ENCODE measurements around the gene SUGCT. TPM values are rescaled to one million over a fixed set of nuclear protein-coding genes. Genes with fewer than 3 reads are reported as not detected.

Gene SUGCT
- total RNA-seq, 1 donor from 2014 or later, result 1.2 TPM

DNA sequence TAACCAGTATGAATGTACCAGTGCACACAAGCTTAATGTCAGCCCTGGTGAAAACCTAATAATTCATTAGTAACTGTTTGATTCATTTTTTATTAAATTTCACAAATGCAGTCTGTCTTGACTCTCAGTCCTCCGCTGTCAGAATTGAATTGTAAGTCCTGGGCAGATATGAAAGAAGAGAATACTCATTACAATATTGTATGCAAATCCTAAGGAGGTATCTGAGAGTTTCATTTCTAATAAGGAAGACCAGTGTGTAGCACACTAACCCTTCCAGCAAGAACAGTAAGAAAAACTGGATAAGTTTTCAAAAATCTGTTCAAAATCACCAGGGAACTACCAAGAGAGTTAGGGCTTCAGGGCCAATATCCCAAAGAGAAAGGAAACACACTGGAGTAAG lies 652.1 kb downstream of the SUGCT start:
- no peak for DNase-seq (ENCODE audit: low spot score in 2 of 2)
- FAIRE-seq, result no peak

DNA sequence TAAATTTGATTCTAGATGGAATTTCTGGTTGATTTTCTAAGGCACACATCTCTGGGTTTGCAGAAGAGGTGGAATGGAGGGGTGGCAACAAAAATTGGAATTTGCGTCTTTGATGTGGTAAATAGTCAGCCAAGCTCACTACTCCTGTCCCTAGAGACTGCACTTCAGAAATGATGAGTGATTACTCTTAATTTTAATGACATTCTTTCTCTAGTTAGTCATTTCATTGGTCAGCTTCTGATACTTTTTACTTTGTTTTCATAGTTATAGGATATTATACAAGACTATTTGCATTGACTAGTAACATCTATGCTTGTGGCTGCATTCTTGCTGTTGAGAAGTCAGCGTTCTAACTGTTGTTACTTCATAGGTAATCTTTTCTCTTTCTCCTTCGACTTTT lies 658.3 kb downstream of the SUGCT start:
- DNase-seq (ENCODE audit: low spot score in 2 of 2) (no peak), FAIRE-seq (no peak)

DNA sequence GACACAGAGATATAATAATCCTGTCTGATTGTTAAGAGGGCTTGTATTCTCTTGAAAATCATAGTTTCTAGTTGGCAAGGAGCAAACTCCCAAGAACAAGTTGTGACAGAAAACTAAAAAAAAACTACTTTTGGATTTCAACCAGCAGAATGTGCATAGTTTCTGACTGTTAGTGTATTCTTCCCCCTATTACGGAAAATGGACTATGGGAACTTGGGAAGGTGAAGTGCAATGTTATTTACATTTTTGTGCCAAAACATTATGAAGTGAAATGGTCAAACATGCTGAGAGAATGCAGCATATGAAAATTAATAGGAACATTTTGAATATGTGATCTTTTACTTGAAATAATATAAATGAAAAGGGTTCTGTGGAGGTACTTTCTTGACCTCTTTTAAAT lies 660.8 kb downstream of the SUGCT start:
- DNase-seq (ENCODE audit: low spot score in 2 of 2), result no peak
- no peak for FAIRE-seq

DNA sequence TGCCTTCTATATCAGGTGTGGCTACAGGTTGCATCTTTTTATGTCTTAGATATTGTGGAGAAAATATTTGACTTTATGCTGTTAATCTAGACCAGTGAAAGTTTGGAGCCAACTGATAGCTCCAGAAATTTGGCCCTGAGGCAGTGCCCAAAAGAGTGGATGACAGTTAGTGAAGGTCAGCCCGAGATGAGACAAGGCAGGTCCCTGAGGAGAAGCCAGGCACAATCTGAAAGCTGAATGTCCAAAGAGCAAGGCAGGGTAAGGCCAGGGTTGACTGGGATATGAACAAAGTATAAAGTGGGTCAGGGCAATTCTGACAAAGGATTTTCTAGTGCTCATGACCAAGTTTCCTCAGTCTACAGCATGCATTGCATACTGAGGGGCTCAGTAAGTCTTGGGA lies 661.9 kb downstream of the SUGCT start:
- DNase-seq (ENCODE audit: low spot score in 2 of 2), result no peak
- no peak for FAIRE-seq

DNA sequence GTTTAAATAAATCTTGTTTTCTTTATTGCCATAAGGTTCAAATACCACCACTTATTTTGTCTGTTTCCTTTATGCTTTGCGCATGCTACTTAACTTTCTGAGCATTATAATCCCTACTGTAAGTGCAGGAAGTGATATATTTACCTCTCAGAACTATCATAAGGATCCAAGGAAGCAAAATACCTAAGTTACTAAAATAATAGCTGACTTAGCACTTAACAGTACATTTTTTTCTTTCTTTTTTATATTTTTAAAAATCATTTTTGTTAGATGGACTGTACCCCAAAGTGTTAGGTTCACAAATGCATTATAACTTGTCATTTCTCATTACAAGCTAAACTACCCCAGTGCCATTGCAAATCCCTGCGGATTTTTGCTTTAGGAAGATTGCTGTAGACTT lies 663.8 kb downstream of the SUGCT start:
- no peak for FAIRE-seq
- no peak for DNase-seq (ENCODE audit: low spot score in 2 of 2)

DNA sequence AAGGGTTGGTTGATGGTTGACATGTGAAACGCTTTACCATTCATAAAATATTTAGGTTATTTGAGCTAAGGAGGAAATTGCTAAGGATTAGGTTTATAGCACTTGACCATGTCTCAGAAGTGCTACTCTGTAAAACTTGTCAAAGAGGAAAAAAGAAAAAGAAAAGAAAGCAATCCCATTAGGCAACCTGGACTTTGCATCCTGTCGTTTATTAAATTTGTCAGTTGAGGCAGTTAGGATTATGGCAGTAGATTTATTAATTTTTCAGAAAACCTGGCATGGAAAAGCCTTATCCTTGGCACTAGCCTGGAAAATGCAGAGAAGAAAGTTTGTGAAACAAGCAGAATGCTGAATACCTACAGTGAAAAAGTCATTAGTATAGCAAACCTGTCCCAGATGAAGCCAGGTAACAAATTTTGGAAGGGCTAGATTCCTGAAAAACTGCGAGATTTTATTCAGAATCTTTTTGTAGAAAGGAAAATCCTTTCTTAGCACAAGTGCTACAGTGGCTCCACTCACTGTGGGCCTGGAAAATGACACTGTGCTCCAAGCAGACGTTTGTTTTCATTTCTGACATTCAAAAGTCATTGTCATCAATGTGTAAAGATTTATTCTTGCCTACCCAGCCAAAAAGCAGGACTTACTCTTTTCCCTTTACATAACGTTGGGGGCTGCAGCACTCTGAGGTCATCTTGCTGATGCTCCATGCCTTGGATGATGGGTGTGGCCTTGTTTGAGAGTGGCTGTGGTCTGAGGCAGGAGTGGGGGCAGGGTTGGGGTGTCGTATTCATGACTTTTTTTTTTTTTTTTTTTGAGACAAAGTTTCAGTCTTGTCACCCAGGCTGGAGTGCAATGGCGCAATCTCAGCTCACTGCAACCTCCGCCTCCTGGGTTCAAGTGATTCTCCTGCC lies 664.9 kb downstream of the SUGCT start:
- DNase-seq (ENCODE audit: low spot score in 2 of 2), result no peak
- no peak for FAIRE-seq

DNA sequence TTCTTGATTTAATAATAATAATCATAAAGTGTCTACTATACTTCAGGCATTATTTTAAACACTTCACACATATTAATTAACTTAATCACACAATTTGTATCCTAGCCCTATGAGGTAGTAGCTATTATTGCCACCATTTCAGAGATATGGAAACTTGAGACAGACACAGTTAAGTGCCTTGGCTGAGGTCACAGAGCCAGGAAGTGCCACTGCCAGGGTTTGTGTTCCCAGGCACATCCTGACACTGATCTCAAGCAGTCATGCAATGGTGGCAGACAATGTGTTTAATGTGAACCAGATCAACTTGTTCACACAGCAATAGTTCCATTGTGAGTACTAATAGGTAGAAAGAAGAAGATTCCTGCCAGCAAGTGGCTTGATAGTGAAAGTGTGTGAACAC lies 666.0 kb downstream of the SUGCT start:
- DNase-seq (ENCODE audit: low spot score in 2 of 2) (no peak), FAIRE-seq (no peak)

DNA sequence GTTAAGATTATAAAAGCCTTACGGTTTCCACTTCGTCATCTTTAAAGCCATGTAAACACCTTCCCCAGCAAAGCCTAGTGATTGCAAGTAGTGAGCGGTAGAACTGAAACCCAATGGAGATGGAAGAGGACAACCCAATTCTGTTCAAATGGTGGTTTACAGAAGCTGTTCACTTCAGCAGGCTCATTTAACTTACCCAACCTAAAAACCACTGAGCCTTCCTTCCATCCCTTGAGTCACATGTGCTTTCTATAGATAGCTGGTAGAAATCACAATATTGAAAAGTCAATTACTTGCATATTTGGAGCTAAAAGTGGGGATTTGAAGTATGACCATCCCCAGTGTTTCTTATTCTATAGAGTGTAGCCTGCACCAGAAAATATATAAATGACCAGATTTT lies 667.7 kb downstream of the SUGCT start:
- DNase-seq (ENCODE audit: low spot score in 2 of 2), result no peak
- no peak for FAIRE-seq

DNA sequence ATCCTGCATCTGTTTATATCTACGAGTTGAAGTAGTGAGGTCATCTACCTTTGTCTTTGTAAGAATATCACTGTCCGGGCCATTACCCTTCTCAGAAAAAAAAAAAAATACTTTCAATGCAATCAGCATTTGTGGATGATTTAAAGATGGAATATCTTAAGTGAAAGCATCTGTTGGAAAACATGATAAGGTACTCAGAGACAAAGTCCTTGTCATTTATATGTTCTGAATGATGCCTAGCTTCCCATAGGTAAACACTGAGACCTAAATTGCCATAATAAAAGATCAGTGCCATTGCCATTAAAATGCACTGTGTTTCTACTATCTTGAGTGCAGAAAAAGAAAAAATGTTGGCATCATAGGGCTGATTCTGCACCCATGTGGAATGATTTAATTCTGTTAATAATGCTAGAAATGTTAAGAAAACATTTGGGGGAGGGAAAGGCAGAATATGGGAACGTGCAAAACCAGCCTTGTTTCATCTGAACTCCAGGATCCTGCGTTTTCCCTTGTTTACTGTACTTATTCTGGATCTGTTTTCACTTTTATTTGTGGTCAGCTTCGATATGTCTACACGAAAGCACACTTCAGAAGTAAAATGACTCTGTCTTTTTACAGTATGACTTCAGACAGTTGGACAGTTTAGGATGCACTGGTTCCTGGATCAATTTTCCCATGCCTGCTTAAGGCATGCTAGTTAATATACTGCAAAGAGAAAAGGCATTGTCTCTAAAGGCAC lies 669.8 kb downstream of the SUGCT start:
- no peak for FAIRE-seq
- no peak for DNase-seq (ENCODE audit: low spot score in 2 of 2)

DNA sequence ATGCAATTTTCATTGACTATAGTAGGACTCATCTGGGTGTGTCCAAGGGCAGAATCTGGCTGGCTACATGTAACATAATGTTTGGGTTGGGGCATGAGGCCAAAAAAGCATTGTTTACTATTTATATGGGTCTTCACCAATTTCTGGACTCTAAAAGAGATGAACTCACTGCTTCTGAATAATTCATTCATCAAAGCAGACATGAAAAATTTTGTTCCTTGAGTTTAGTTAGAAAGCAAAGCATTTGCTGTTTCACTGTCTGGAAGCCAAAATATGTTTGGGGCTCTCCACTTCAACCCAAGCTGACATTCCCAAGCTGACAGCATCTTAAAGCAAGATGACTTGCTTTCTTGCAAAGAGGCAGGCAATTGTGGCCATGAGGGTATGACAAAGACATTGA lies 670.6 kb downstream of the SUGCT start:
- FAIRE-seq (no peak), DNase-seq (ENCODE audit: low spot score in 2 of 2) (no peak)

DNA sequence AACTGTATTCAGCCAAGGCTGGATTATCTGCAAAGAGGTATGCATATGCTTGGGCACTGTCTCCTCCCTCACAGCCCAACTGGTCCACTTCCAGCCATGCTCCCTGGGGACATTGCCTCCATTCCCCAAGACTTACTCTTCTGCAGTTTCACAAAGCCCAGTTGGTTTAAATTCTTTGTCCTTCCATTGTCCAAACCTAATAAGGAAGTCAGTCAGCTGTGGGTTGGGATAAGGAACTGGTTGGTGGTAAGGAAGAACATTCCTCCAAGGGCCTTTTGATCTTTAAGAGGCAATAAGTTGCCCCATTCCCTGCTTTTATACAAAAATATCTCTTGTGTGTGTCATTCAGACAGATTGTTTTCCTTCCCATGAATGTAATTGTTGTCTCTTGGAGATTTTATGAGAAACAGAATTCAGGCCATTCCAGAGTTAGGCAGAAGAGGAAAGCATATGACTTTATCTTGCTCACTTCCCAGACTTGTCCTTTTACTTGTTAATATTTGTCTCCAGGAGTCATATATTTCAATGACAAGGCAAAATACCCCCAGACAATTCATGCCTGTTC lies 673.7 kb downstream of the SUGCT start:
- FAIRE-seq (no peak), DNase-seq (ENCODE audit: low spot score in 2 of 2) (no peak)

DNA sequence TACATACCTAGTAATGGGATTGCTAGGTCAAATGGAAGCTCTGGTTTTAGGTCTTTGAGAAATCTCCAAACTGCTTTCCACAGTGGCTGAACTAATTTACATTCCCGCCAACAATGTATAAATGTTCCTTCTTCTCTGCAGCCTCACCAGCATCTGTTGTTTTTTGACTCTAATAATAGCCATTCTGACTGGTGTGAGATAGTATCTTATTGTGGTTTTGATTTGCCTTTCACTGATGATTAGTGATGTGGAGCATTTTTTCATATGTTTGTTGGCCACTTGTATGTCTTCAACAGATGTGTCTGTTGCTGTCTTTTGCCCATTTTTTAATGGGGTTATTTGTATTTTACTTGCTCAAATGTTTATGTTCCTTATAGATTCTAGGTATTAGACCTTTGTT lies 675.5 kb downstream of the SUGCT start:
- DNase-seq (ENCODE audit: low spot score in 2 of 2) (no peak), FAIRE-seq (no peak)

DNA sequence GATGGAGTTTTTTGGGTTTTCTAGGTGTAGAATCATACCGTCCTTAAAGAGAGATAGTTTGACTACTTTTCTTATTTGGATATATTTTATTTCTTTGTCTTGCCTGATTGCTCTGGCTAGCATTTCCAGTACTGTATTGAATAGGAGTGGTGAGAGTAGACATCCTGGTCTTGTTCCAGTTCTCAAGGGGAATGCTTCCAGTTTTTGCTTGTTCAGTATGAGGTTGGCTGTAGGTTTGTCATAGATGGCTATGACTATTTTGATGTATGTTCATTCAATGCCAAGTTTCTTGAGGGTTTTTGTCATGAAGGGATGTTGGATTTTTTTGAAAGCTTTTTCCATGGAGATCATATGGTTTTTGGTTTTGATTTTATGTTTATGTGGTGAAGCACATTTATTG lies 676.9 kb downstream of the SUGCT start:
- FAIRE-seq (no peak), DNase-seq (ENCODE audit: low spot score in 2 of 2) (no peak)

DNA sequence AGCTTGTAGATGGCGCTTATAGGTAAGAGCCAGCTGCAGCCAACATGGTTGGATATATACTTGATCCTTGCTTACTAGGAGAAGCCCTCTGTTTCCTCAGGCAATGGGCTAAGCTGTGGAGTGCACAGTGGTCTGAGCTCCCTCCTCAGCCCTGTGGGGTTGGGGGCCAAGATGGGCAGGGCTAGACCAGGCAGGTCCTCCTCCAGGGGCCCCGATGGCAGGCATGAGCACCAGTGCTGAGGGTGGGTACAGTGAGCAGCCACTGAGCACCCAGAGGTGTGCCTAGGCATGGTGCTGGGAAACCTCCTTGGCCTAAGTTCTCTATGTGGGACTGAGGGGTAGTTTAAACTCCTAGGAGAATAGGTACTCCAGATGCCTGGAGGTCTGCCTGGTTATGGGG lies 680.2 kb downstream of the SUGCT start:
- DNase-seq (ENCODE audit: low spot score in 2 of 2) (no peak), FAIRE-seq (no peak)

DNA sequence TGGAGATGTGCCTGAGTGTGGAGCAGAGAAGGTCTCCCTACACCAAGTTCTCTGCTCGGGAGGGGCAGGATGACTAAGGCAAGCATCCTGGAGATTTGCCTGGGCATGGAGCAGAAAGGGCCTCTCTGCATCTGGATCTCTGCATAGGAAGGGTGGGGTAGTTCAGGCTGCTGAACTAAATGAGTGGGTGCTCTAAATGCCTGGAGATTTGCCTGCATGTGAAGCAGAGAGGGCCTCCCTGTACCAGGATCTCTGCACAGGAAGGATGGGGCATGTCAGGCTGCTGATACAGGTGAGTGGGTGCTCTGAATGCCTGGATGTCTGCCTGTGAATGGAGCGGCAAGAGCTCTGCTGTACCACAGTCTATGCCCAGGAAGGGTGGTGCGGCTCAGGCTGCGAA lies 680.7 kb downstream of the SUGCT start:
- DNase-seq (ENCODE audit: low spot score in 2 of 2), result no peak
- FAIRE-seq, result no peak

DNA sequence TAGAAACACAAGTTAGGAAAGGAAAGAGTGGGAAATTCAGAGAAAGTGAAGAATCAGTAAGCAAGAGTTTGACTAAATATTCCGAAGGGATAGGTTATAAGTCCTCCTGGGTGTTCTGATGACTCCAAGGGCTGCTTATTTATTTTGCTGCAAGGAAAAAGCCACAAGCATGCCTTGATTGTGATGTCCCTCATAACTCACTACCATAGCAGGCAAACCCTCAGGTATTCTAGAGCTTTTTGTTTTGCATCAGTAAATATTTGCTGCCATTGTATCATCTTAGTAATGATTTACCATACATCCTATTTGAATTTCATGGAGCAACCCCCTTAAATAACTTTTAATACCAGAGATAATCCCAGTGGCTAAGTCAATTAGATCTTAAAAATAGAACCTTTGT lies 688.1 kb downstream of the SUGCT start:
- DNase-seq (ENCODE audit: low spot score in 2 of 2) (no peak), FAIRE-seq (no peak)

DNA sequence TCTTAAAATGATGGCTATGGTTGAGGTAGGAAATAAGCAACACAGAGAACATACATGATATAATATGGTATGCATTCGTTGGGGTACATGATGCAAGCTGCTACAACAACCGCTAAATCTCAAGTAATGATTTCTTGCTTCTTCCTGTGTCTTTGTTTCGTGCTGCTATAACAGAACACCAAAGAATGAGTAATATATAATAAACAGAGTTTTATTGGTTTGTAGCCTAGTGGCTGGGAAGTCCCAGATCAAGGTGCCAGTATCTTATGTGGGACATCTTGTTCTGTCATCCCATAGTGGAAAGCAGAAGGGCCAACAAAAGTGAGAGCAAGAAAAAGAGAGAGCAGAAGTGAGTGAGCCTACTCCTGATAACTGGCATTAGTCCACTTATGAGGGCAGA lies 689.7 kb downstream of the SUGCT start:
- DNase-seq (ENCODE audit: low spot score in 2 of 2) (no peak), FAIRE-seq (no peak)

DNA sequence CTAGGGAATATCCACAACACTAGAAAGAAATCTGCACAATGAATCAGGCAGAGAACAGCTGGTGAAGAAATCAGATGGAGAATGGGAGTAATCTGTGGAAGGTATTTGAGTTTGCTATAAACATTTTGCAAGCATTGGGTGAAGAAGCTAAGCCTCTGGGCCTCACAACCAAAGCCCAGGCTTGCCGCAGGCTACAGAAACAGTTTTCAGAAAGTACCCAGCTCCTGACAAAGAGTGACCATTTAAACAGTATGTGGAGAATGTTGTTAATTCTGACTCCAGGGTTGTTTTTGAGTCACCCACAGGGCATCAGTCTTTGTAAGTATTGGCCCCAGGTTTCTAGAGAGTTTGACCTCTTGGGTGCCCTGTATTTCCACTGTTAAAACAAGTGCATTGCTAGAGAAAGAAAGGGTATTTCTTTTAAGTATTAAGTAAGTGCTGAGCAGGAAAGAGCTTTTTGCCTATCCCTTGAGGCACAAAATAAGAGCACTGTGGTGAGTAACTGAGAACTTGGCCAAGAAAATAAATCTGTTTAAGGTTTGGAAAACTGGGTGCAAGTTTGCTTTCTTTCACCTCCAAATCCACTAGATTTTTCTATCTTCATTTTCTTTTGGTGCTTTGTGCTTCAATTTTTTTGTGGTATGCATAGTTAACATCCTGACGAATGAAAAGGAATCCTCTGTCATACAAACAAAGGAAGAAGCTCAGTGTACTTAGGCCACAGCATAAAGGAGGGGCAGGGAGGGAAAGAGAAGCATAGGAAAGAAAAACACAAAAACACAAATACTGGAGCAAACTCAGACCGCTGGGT lies 691.8 kb downstream of the SUGCT start:
- DNase-seq (ENCODE audit: low spot score in 2 of 2) (no peak), FAIRE-seq (no peak)

DNA sequence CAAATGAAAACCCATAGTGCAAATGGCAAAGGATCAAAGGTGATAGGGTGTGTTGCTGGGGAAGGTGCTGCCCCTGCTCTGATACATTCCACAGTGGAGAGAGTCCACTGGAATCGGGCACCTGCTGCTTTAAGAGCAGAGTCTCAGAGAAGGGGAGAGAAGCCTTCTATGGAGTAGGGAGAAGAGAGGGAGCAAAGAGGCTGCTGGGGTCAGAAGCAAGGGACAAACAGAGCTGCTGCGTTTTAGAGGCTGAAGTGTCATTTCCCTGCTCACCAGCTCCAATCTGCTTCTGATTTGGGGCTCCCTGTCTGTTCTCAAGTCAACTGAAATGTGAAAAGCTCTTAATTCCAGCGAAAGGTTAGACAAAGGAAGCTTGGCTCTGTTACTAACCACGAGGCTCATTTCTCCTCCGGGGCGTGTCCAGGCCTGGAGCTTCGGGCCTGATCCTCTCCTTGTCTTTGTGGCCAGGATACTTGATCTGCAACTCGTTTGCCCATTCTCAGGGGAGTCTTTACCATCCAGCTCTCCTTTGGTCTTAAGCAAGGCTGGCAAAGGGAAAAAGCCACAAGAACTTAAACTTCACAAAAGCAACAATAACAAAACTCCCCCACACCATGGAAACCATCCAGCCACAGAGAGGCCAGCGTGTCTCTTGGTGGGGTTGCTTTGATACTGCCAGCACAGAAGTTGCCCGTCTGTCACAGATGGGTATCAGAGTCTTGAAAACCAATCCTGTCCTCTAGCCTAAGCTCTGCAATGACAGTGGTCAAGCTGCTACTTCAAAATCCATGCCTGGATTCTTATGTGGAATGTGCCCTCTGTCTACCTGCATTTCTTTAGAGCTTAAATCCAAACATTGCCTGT lies 692.6 kb downstream of the SUGCT start:
- FAIRE-seq, result no peak
- DNase-seq (ENCODE audit: low spot score in 2 of 2), result no peak
